OCI-LY3 (cell line): ENCODE results near the gene SGCE.

Source experiments
- EZH2phosphoT487 ChIP-seq: fragments of 200-600 bp; shearing (Covaris generic); IDR thresholded peaks from 2 replicates; pipeline ENCODE4 v1.6.1; 2018; ENCODE audit warnings: antibody characterized with exemption, mixed run types, low read depth
- TF ChIP-seq, protein P1 (sequence below): fragments of 200-600, 300-600 bp; sonication (generic); IDR thresholded peaks from 2 replicates; pipeline ENCODE4 v1.5.1; 2014; ENCODE audit warnings: antibody characterized with exemption, low read length, low read depth

DNA sequence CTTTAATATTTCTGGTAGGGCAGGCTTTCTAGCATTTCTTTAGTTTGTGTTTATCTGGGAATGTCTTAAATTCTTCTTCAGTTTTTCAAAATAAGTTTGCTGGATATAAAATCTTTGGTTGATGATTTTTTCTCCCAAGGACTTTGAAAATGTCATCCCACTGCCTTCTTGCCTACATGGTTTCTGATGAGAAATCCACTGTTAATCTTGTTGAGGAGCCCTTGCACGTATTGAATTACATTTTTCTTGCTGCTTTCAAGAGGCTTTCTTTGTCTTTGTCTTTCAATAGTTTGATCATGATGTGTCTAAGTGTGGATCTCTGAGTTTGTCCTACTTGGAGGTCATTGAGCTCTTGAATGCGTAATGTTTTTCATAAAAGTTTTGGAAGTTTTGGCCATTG lies 80.3 kb downstream of the SGCE start:
- TF ChIP-seq, protein P1, sequence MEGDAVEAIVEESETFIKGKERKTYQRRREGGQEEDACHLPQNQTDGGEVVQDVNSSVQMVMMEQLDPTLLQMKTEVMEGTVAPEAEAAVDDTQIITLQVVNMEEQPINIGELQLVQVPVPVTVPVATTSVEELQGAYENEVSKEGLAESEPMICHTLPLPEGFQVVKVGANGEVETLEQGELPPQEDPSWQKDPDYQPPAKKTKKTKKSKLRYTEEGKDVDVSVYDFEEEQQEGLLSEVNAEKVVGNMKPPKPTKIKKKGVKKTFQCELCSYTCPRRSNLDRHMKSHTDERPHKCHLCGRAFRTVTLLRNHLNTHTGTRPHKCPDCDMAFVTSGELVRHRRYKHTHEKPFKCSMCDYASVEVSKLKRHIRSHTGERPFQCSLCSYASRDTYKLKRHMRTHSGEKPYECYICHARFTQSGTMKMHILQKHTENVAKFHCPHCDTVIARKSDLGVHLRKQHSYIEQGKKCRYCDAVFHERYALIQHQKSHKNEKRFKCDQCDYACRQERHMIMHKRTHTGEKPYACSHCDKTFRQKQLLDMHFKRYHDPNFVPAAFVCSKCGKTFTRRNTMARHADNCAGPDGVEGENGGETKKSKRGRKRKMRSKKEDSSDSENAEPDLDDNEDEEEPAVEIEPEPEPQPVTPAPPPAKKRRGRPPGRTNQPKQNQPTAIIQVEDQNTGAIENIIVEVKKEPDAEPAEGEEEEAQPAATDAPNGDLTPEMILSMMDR, result no peak
- no peak for TF ChIP-seq EZH2phosphoT487
